ENCODE results near the gene MAP2. TPM values are rescaled to one million over a fixed set of nuclear protein-coding genes. Genes with fewer than 3 reads are reported as not detected.

Gene MAP2
- total and polyA plus RNA-seq, 12 donors: 3.5 to 15.5 (median 5.5) TPM

DNA sequence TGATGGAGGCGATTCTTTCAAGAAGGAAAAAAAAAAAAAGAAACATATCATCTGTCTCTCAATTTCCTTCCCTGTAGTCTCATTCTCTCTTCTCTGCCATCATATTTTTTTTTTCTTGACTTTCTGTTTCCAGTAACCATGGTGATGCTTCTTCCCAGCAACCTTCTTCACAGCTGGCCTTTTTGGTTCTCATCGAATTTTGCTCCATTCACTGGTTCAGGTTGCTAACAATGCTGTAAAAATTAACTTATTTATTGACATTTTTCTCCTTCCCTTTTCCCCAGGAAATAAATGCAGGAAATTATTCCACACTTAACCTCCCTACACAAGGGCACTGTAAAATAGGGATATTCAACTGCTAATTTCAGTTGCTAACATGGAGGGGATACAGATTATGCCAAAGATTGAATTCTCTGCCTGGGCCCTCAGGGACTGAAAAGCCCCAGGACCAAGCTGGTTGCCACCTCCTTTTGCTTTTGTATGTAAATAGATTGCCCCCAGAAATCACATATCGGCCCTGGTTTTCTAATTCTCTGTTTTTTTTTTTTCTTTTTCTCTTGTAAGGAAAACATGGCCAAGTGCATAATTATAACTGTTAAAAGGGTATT is 154.7 kb downstream of the MAP2 start:
- Histone ChIP-seq H3K27me3 (no peaks in the 10 kb centered on the region), H3K36me3 (no peaks in the 10 kb centered on the region), H3K9me3 (no peaks in the 10 kb centered on the region), H3K4me1 (peaks cover 0 to 11% (median 0%) of the 10 kb centered on the region in 9 donors), H3K27ac (no peak overlapping the region), H3K4me3 (peak overlapping the region in 1 of 10 donors; percentile 41)
- no peak for TF ChIP-seq CTCF (IDR thresholded peaks at IDR 0.05)
- DNase-seq (no peak), ATAC-seq (peak in 2 of 8 donors; percentile 42 to 52)
- WGBS, 2 donors: 65 to 75% methylated on average over 3 of the region's 3 CpGs
- intact Hi-C loops (cut with DNase I): loop anchor here in 5 of 10 donors (2.0 to 5.0 kb wide), 4 partner anchors 156 to 246 kb away; partner anchors contain the start of gene MAP2 (in 2 of the 5)

- DNase-seq: peak; percentile 7 to 10
- no peaks in the 10 kb centered on the region for H3K27me3 ChIP-seq
Observed at GRCh38 chr2:209579230-209579749, 155.4 kb downstream of the MAP2 start.

GRCh38 chr2:209581040-209581439 is 157.2 kb downstream of the MAP2 start:
- peaks cover 0 to 11% (median 0%) of the 10 kb centered on the region in 9 donors for H3K4me1 ChIP-seq
- 80 to 81% methylated on average over 1 of the region's 1 CpG for WGBS, 2 donors
- no peak overlapping the region for H3K4me3 ChIP-seq
- H3K27ac ChIP-seq: no peak overlapping the region
- TF ChIP-seq CTCF (IDR thresholded peaks at IDR 0.05): no peak
- ATAC-seq (no peak), DNase-seq (no peak)
- intact Hi-C loops (cut with DNase I): no loop called here
- no peaks in the 10 kb centered on the region for H3K36me3 ChIP-seq
- no peaks in the 10 kb centered on the region for H3K27me3 ChIP-seq
- no peaks in the 10 kb centered on the region for H3K9me3 ChIP-seq

More at GRCh38 chr2:209579230-209579749, 155.4 kb downstream of the MAP2 start:
- intact Hi-C loops (cut with DNase I): loop anchor here in 5 of 10 donors (2.0 to 5.0 kb wide), 4 partner anchors 157 to 247 kb away; partner anchors contain the start of gene MAP2 (in 2 of the 5)
- WGBS, 2 donors: 26 to 29% methylated on average over 17 of the region's 17 CpGs
- H3K27ac ChIP-seq: peak overlapping the region in 1 of 10 donors; percentile 21
- H3K4me3 ChIP-seq: peak overlapping the region in 9 of 10 donors; percentile 12 to 52 (median 41)
- peak in 6 of 8 donors; percentile 51 to 81 (median 66) for ATAC-seq
- H3K36me3 ChIP-seq: no peaks in the 10 kb centered on the region
- no peak for TF ChIP-seq CTCF (IDR thresholded peaks at IDR 0.05)
- H3K4me1 ChIP-seq: peaks cover 0 to 11% (median 0%) of the 10 kb centered on the region in 9 donors
- H3K9me3 ChIP-seq: no peaks in the 10 kb centered on the region

DNA sequence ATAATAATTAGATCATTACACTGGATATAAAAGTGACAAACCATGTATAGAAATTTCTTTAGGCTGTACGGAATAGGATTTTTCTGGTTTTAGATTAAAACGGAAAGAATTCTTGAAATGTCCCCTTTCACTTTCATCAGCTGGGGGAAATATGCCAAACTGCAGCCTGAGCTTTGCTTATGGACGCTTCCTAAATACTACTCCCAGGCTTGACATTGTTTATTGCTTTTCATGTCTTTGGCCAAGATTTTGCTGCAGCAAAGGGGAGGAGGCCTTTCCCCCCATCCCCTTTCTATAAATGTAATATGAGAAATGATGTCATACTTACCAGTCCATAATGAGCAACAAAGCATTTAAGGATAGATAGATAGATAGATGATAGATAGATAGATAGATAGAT is 158.4 kb downstream of the MAP2 start:
- DNase-seq (no peak), ATAC-seq (no peak)
- Histone ChIP-seq H3K36me3 (no peaks in the 10 kb centered on the region), H3K9me3 (no peaks in the 10 kb centered on the region), H3K27ac (no peak overlapping the region), H3K27me3 (no peaks in the 10 kb centered on the region), H3K4me1 (peaks cover 0 to 11% (median 0%) of the 10 kb centered on the region in 9 donors), H3K4me3 (no peak overlapping the region)
- TF ChIP-seq CTCF (IDR thresholded peaks at IDR 0.05): no peak
- intact Hi-C loops (cut with DNase I): no loop called here
- WGBS, 2 donors: 76 to 81% methylated on average over 3 of the region's 3 CpGs
